GM12864 (cell line): Measurements from ENCODE around the gene LENG8.

Experiments used
- DNase-seq: peaks from one replicate; pipeline ENCODE4 v3.0.0-alpha.2; 2011; ENCODE audit warnings: low read depth
- H3K4me3 ChIP-seq: 2 replicates; pipeline ENCODE4 v1.5.1; 2011; ENCODE audit warnings: mild to moderate bottlenecking, low read depth, low read length, control low read depth
- TF ChIP-seq, protein P1 (sequence below): IDR thresholded peaks from 2 replicates; pipeline ENCODE4 v1.5.1; 2011; ENCODE audit warnings: low read depth, mild to moderate bottlenecking, moderate library complexity, low read length, control low read depth, inconsistent platforms; ENCODE audit errors: missing control alignments

The LENG8 gene

DNA sequence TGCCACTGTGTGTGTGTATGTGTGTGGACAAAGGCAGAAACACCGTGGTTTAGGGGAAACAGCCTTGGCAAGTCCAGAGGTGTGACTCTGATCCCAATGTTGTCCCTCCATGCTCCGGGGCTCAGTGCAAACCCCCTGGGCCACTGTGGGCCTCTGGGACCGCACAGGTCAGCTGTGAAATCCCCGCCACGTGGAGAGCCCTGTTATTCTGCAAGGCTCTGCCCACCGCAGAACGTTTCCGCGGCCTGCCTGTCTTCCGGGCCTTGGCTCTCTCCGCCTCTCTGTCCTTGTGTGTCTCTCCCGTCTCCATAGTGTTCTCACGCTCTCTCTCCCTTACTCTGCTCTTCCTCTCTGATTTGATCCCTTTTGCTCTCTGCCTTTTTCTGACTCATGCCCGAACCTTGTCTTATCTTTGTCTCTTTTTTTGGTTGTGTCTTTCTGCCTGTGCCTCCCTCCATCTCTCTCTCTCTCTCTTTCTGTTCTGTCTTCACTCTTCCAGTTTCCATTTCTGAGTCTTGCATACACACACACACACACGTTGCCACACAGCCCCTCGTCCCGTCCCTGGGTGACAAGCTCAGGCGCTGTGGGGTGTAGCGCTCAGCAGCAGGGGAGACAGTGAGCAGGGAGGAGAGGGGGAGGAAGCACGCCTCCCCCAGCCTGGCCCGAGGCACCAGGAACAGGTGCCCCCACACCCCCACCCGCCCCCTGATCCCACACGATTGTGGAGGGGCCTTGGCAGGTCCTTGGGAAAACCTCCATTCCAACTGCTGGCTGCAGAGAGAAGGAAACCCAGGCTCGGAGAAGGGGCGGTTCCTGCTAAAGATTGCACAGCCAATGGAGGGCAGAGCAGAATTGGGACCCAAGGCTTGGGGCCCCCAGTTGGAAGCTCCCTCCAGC lies 30.7 kb upstream of the LENG8 start:
- DNase-seq: no peak
- H3K4me3 ChIP-seq: no peak overlapping the region
- TF ChIP-seq, protein P1, sequence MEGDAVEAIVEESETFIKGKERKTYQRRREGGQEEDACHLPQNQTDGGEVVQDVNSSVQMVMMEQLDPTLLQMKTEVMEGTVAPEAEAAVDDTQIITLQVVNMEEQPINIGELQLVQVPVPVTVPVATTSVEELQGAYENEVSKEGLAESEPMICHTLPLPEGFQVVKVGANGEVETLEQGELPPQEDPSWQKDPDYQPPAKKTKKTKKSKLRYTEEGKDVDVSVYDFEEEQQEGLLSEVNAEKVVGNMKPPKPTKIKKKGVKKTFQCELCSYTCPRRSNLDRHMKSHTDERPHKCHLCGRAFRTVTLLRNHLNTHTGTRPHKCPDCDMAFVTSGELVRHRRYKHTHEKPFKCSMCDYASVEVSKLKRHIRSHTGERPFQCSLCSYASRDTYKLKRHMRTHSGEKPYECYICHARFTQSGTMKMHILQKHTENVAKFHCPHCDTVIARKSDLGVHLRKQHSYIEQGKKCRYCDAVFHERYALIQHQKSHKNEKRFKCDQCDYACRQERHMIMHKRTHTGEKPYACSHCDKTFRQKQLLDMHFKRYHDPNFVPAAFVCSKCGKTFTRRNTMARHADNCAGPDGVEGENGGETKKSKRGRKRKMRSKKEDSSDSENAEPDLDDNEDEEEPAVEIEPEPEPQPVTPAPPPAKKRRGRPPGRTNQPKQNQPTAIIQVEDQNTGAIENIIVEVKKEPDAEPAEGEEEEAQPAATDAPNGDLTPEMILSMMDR: no peak

DNA sequence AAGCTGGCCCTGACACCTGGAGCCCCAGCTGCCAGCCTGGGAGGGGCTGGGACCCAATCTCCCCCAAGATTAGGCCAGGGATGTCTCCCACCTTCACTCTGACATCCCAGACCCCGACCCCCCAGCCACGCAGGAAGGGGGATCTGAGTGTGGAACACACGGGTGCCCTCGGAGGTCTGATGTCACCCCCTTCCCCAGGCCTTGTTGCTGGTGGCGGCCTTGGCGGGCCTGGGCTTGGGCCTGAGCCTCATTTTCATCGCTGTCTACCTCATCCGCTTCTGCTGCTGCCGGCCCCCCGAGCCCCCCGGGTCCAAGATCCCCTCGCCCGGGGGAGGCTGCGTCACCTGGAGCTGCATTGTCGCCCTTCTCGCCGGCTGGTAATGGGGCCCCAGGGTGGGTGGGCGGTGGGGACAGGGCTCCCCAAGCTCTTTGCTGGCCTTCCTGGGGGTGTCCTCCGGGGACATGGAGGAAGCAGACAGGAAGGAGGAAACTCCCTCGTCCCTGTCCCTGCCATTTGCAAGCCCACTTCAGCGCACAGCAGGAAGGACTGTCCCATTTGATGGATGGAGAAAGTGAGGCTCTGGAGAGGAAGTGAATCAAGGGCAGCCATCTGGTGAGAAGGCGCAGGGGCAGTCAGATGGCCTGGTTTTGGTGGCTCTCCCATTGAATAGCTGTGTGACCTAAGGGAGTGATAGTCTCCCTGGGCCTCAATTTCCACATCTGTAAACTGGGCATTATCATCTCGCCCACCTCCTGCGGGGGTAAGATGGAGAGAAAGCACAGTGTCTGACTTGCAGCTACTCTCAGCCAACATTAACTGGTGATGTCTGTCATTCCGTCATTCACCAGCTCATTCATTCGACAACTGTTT lies 29.8 kb upstream of the LENG8 start:
- no peak for DNase-seq
- no peak overlapping the region for H3K4me3 ChIP-seq

DNA sequence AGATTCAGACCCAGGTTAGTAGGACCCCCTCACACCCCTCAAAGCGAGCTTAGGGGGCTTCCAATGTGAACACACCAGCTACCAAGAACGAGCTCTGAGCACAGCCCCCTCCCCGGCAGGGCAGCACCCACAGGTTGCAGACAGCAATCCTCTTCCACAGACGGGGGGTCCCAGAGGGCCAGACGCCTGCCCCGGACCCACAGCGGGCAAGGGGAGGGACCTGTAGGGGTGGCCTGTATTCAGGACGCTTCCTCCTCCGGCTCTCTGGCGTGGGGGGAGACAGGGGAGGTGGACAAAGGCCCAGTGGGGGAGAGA lies 29.0 kb upstream of the LENG8 start:
- no peak for DNase-seq
- no peak overlapping the region for H3K4me3 ChIP-seq
- TF ChIP-seq, protein P1: no peak

More for the DNA sequence above, 29.8 kb upstream of the LENG8 start:
- TF ChIP-seq, protein P1: no peak

DNA sequence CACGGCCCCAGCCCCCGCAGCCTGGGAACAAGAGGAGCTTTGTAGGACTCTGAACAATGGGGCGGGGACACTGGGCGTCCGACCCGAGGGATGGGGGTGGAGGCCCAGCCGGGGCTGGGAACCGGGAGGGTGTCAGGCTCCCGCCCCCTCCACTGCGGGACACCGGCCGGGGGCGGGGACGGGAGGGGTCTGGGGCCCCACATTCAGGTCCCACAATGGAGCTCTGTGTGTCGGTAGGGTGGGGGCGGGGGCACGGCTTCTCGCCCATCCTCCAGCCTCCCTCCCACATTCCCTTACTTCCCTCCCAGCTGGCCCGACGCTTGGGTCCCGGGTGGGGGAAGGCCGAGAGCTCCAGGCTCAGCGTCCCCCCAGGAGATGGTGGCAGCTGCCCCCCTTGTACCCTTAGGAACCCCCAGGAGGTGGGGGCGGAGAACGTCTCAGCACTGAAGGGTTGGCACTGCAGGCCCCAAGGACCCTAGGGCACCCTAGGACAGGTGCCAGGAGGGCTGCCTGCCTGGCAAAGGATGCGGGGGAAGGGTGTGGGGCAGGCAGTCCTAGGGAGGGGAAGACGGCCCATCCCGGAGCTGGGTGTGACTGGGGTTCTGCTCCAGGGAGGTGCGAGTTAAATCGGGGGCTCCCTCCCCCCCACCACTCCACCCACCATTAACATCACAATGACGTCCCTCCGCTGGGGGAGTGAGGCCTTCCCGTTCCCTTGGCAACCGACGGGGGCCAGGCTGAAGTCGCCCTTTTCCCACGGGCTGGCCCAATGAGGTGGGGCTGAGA lies 28.4 kb upstream of the LENG8 start:
- H3K4me3 ChIP-seq: no peak overlapping the region
- DNase-seq: no peak
- TF ChIP-seq, protein P1: no peak

DNA sequence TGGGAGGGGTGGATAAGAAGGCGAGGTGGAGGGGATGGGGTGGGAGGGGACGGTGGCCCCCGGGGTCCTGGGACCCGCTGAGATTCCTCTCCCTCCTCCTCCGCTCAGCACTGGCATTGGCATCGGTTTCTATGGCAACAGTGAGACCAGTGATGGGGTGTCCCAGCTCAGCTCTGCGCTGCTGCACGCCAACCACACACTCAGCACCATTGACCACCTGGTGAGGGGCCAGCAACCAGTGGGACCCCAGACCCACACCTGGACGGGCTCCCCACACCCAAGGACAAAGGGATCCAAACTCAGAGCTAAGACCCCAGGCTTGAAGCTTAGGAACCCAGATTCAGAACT lies 27.9 kb upstream of the LENG8 start:
- no peak for DNase-seq
- H3K4me3 ChIP-seq: no peak overlapping the region
- TF ChIP-seq, protein P1: no peak

DNA sequence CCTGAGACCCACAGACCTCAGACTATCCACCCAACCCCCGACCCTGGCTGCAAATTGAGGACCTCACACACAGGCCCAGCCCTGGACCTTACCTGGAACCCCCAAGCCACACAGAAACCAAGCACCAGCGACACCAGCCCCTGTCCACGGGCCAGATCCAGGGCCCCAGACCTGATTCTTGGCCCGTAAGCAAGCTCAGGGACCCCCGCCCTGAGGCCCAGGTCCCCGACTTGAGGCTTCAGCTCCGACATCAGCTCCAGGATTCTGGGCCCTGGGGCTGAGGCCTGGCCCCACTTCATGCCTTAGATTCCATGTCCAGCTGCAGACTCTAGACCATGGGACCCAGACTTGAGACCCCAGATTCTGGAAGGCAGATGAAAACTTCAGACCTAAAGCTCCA lies 27.5 kb upstream of the LENG8 start:
- no peak for DNase-seq
- TF ChIP-seq, protein P1: no peak
- H3K4me3 ChIP-seq: no peak overlapping the region
